Lower lobe of right lung (tissue), 2 donors: Measurements from ENCODE around the gene UQCRC1. TPM values are rescaled to one million over a fixed set of nuclear protein-coding genes. Genes with fewer than 3 reads are reported as not detected.
"Not testable (repeated sequence)": the region's sequence is repeated elsewhere in the genome, so short reads cannot be mapped to it uniquely, and the experiment has no call there.

Experiments
- ATAC-seq, 2 donors: fragments of 200-7000 bp; cut with Tn5 transposase; one replicate each; pipeline ENCODE4 v1.9.1; 2020 to 2022; ENCODE audit warnings: mild to moderate bottlenecking in 2 of 2, moderate library complexity in 2 of 2
- DNase-seq: peaks from one replicate; pipeline ENCODE4 v3.0.0-alpha.2; 2020
- H3K27ac ChIP-seq: fragments of 200-600 bp; one replicate; pipeline ENCODE4 v1.8.0; 2022
- H3K27me3 ChIP-seq: fragments of 200-600 bp; one replicate; pipeline ENCODE4 v1.8.0; 2022; ENCODE audit warnings: low read depth
- H3K36me3 ChIP-seq: fragments of 200-600 bp; one replicate; pipeline ENCODE4 v1.8.0; 2022; ENCODE audit warnings: mild to moderate bottlenecking
- H3K4me1 ChIP-seq: fragments of 200-600 bp; one replicate; pipeline ENCODE4 v1.8.0; 2022
- H3K4me3 ChIP-seq: fragments of 200-600 bp; one replicate; pipeline ENCODE4 v1.8.0; 2022; ENCODE audit warnings: mild to moderate bottlenecking
- H3K9me3 ChIP-seq: fragments of 200-600 bp; one replicate; pipeline ENCODE4 v1.8.0; 2022
- CTCF ChIP-seq: fragments of 200-600 bp; IDR thresholded peaks from one replicate; pipeline ENCODE4 v1.8.0; 2022; ENCODE audit warnings: antibody characterized with exemption, mild to moderate bottlenecking
- intact Hi-C: fragments of 100-400 bp; cut with DNase I; formaldehyde crosslinking; loops from one replicate; pipeline ENCODE4 v1.11.0; 2022
- microRNA-seq: library from miRNA; unstranded; fragments of <30 nt; microRNA quantifications from one replicate; pipeline ENCODE4 v1.2.0, GENCODE V29; 2020; ENCODE audit warnings: borderline number of aligned reads
- total RNA-seq: library from RNA; stranded (reverse); fragmentation: NEBNext Ultra II Directional; extraction: Animal tissue kit (Norgen Biotek cat#: 25700); gene quantifications from one replicate; pipeline ENCODE4 v1.2.1, GENCODE V29; 2021
- donor health status: DM: no; HTN: yes; CAD: no; lungs with severe emphysema.

The UQCRC1 gene
- total RNA-seq, 1 donor from 2014 or later: 121 TPM

- no peak for ATAC-seq
- no peak overlapping the region for H3K4me3 ChIP-seq
- H3K36me3 ChIP-seq: peaks cover under 1% of the 10 kb centered on the region
- DNase-seq: no peak
- H3K27ac ChIP-seq: peak overlapping the region; percentile 13
- no peaks in the 10 kb centered on the region for H3K27me3 ChIP-seq
- H3K9me3 ChIP-seq: no peaks in the 10 kb centered on the region
- intact Hi-C loops: loop anchor here (10.0 kb wide), 1 partner anchor 88 kb away; a partner anchor contains a TSS
- peaks cover 19% of the 10 kb centered on the region for H3K4me1 ChIP-seq
- TF ChIP-seq CTCF: no peak
Observed at GRCh38 chr3:48552111-48552951, 57.1 kb downstream of the UQCRC1 start.

DNA sequence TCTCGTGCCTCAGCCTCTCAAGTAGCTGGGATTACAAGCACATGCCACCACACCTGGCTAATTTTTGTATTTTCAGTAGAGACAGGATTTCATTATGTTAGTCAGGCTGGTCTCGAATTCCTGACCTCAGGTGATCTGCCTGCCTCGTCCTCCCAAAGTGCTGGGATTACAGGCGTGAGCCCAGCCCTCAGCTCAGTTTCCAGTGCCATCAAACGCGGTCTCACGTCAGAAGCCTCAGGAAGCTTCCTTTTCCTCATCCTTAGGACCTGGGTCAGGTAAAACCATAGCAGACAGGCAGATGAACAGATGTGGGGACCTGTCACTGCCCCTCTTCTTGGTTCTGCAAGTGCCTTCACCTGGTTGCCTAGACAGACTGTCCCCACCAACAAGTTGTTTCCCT is 57.8 kb downstream of the UQCRC1 start:
- H3K36me3 ChIP-seq, DNase-seq, ATAC-seq, H3K9me3 ChIP-seq, H3K4me3 ChIP-seq, H3K27me3 ChIP-seq: not testable (repeated sequence)
- Histone ChIP-seq H3K27ac (peak overlapping the region; percentile 13), H3K4me1 (peaks cover 16% of the 10 kb centered on the region)
- intact Hi-C loops: loop anchor here (10.0 kb wide), 1 partner anchor 87 kb away; a partner anchor contains a TSS

Small RNA genes lying within 50 kb of the gene (microRNA-seq; reads per million reads assigned to microRNA genes)
- gene MIR4793 (not detected), gene MIR6823 (not detected), gene MIR711 (not detected)

Other genes starting within 250 kb of the UQCRC1 start
- not detected for gene FBXW12, start 237.4 kb downstream of the UQCRC1 start, total RNA-seq
- gene PLXNB1, start 179.6 kb downstream of the UQCRC1 start, total RNA-seq: 94.3 TPM
- gene CCDC51, start 169.5 kb downstream of the UQCRC1 start, total RNA-seq: 8.6 TPM
- gene TMA7, start 169.4 kb downstream of the UQCRC1 start, total RNA-seq: 153 TPM
- gene ATRIP, start 162.9 kb downstream of the UQCRC1 start, total RNA-seq: 5.9 TPM
- 187 TPM for gene SHISA5, start 105.5 kb downstream of the UQCRC1 start, total RNA-seq
- 12.9 TPM for gene PFKFB4, start 52.8 kb downstream of the UQCRC1 start, total RNA-seq
- gene UCN2, start 45.9 kb downstream of the UQCRC1 start, total RNA-seq: 0.32 TPM
- 2.6 TPM for gene COL7A1, start 14.3 kb downstream of the UQCRC1 start, total RNA-seq
- not detected for gene TMEM89, start 12.1 kb upstream of the UQCRC1 start, total RNA-seq
- gene SLC26A6, start 25.8 kb upstream of the UQCRC1 start, total RNA-seq: 20.8 TPM
- 1.0 TPM for gene CELSR3, start 53.2 kb upstream of the UQCRC1 start, total RNA-seq
- 20.7 TPM for gene NCKIPSD, start 76.3 kb upstream of the UQCRC1 start, total RNA-seq
- gene IP6K2, start 107.6 kb upstream of the UQCRC1 start, total RNA-seq: 56.3 TPM
- gene PRKAR2A, start 238.2 kb upstream of the UQCRC1 start, total RNA-seq: 45.5 TPM